ENCODE data around the gene ST7L. TPM values are rescaled to one million over a fixed set of nuclear protein-coding genes. Genes with fewer than 3 reads are reported as not detected.

The ST7L gene
- total RNA-seq, 2 experiments from 2014 or later, result 11.2 to 15.4 TPM

GRCh38 chr1:112605633-112606327 lies 13.2 kb downstream of the ST7L start:
- Mint-ChIP-seq H3K27ac (peak overlapping the region; percentile 18), H3K27me3 (no peaks in the 10 kb centered on the region), H3K36me3 (peaks cover 34% of the 10 kb centered on the region), H3K9me3 (no peaks in the 10 kb centered on the region), H3K4me3 (no peak overlapping the region), H3K4me1 (ENCODE audit: low read depth) (peaks cover 9% of the 10 kb centered on the region)
- DNase-seq, result peak; percentile 17
- POLR2A ChIA-PET, result interaction anchor here (0.9 kb wide), 1 partner anchor 12 kb away, joined by 3 read pairs; no protein-coding TSS in a partner anchor
- intact Hi-C loops (cut with micrococcal nuclease), result loop anchor here (1.0 kb wide), 1 partner anchor 13 kb away; no protein-coding TSS in a partner anchor
- CTCF ChIA-PET, result no interaction called here

- ChIA-PET POLR2A (no interaction called here), CTCF (interaction anchor here (2.1 kb wide), 1 partner anchor 102 kb away, joined by 5 read pairs; no protein-coding TSS in a partner anchor)
- no peaks in the 10 kb centered on the region for H3K9me3 Mint-ChIP-seq
- no peaks in the 10 kb centered on the region for H3K27me3 Mint-ChIP-seq
- H3K4me1 Mint-ChIP-seq (ENCODE audit: low read depth), result peaks cover 8% of the 10 kb centered on the region
- DNase-seq, result no peak
- no peak overlapping the region for H3K27ac Mint-ChIP-seq
- peaks cover 28% of the 10 kb centered on the region for H3K36me3 Mint-ChIP-seq
- intact Hi-C loops (cut with micrococcal nuclease), result no loop called here
- H3K4me3 Mint-ChIP-seq, result no peak overlapping the region
These were observed 15.4 kb downstream of the ST7L start for GRCh38 chr1:112603541-112603940.

- Mint-ChIP-seq H3K4me1 (ENCODE audit: low read depth) (peaks cover 8% of the 10 kb centered on the region), H3K9me3 (no peaks in the 10 kb centered on the region), H3K27ac (no peak overlapping the region), H3K27me3 (no peaks in the 10 kb centered on the region), H3K36me3 (peaks cover 24% of the 10 kb centered on the region), H3K4me3 (no peak overlapping the region)
- POLR2A ChIA-PET, result no interaction called here
- CTCF ChIA-PET, result no interaction called here
- DNase-seq, result no peak
- intact Hi-C loops (cut with micrococcal nuclease), result no loop called here
These were observed 15.9 kb downstream of the ST7L start for GRCh38 chr1:112603012-112603411.

GRCh38 chr1:112599477-112599876 lies 19.5 kb downstream of the ST7L start:
- H3K4me3 Mint-ChIP-seq, result no peak overlapping the region
- peaks cover 18% of the 10 kb centered on the region for H3K36me3 Mint-ChIP-seq
- no peaks in the 10 kb centered on the region for H3K4me1 Mint-ChIP-seq (ENCODE audit: low read depth)
- H3K27ac Mint-ChIP-seq, result no peak overlapping the region
- intact Hi-C loops (cut with micrococcal nuclease), result no loop called here
- H3K27me3 Mint-ChIP-seq, result no peaks in the 10 kb centered on the region
- POLR2A ChIA-PET, result no interaction called here
- CTCF ChIA-PET, result interaction anchor here (1.8 kb wide), 1 partner anchor 98 kb away, joined by 3 read pairs; no protein-coding TSS in a partner anchor
- H3K9me3 Mint-ChIP-seq, result no peaks in the 10 kb centered on the region
- no peak for DNase-seq

GRCh38 chr1:112594208-112594876 lies 24.6 kb downstream of the ST7L start:
- no peaks in the 10 kb centered on the region for H3K4me1 Mint-ChIP-seq (ENCODE audit: low read depth)
- H3K9me3 Mint-ChIP-seq, result no peaks in the 10 kb centered on the region
- intact Hi-C loops (cut with micrococcal nuclease), result no loop called here
- POLR2A ChIA-PET, result no interaction called here
- no peaks in the 10 kb centered on the region for H3K27me3 Mint-ChIP-seq
- no peak for DNase-seq
- CTCF ChIA-PET, result interaction anchor here (0.8 to 0.9 kb wide), 2 partner anchors 15 to 58 kb away, joined by 3 read pairs; no protein-coding TSS in a partner anchor
- H3K36me3 Mint-ChIP-seq, result peaks cover 28% of the 10 kb centered on the region
- no peak overlapping the region for H3K27ac Mint-ChIP-seq
- no peak overlapping the region for H3K4me3 Mint-ChIP-seq

GRCh38 chr1:112589766-112590165 lies 29.2 kb downstream of the ST7L start:
- H3K9me3 Mint-ChIP-seq, result no peaks in the 10 kb centered on the region
- DNase-seq, result no peak
- intact Hi-C loops (cut with micrococcal nuclease), result no loop called here
- peaks cover 20% of the 10 kb centered on the region for H3K36me3 Mint-ChIP-seq
- POLR2A ChIA-PET, result no interaction called here
- CTCF ChIA-PET, result no interaction called here
- no peaks in the 10 kb centered on the region for H3K4me1 Mint-ChIP-seq (ENCODE audit: low read depth)
- no peak overlapping the region for H3K27ac Mint-ChIP-seq
- H3K4me3 Mint-ChIP-seq, result no peak overlapping the region
- no peaks in the 10 kb centered on the region for H3K27me3 Mint-ChIP-seq

GRCh38 chr1:112583366-112583765 lies 35.6 kb downstream of the ST7L start:
- Mint-ChIP-seq H3K27me3 (no peaks in the 10 kb centered on the region), H3K4me3 (no peak overlapping the region), H3K36me3 (no peaks in the 10 kb centered on the region), H3K4me1 (ENCODE audit: low read depth) (no peaks in the 10 kb centered on the region), H3K27ac (no peak overlapping the region), H3K9me3 (no peaks in the 10 kb centered on the region)
- ChIA-PET POLR2A (no interaction called here), CTCF (no interaction called here)
- intact Hi-C loops (cut with micrococcal nuclease), result no loop called here
- DNase-seq, result no peak

- intact Hi-C loops (cut with micrococcal nuclease), result no loop called here
- no peak overlapping the region for H3K4me3 Mint-ChIP-seq
- POLR2A ChIA-PET, result no interaction called here
- H3K27me3 Mint-ChIP-seq, result no peaks in the 10 kb centered on the region
- CTCF ChIA-PET, result no interaction called here
- no peak overlapping the region for H3K27ac Mint-ChIP-seq
- peaks cover 6% of the 10 kb centered on the region for H3K36me3 Mint-ChIP-seq
- H3K9me3 Mint-ChIP-seq, result no peaks in the 10 kb centered on the region
- no peaks in the 10 kb centered on the region for H3K4me1 Mint-ChIP-seq (ENCODE audit: low read depth)
- DNase-seq, result no peak
These were observed 37.3 kb downstream of the ST7L start for GRCh38 chr1:112581586-112582192.

- H3K27me3 Mint-ChIP-seq, result no peaks in the 10 kb centered on the region
- DNase-seq, result no peak
- no peaks in the 10 kb centered on the region for H3K4me1 Mint-ChIP-seq (ENCODE audit: low read depth)
- no peak overlapping the region for H3K4me3 Mint-ChIP-seq
- no peak overlapping the region for H3K27ac Mint-ChIP-seq
- intact Hi-C loops (cut with micrococcal nuclease), result no loop called here
- H3K36me3 Mint-ChIP-seq, result peaks cover 17% of the 10 kb centered on the region
- POLR2A ChIA-PET, result interaction anchor here (0.8 kb wide), 1 partner anchor 73 kb away, joined by 3 read pairs; no protein-coding TSS in a partner anchor
- no peaks in the 10 kb centered on the region for H3K9me3 Mint-ChIP-seq
- CTCF ChIA-PET, result no interaction called here
These were observed 39.0 kb downstream of the ST7L start for GRCh38 chr1:112579801-112580510.

- POLR2A ChIA-PET, result no interaction called here
- intact Hi-C loops (cut with micrococcal nuclease), result no loop called here
- no peak overlapping the region for H3K4me3 Mint-ChIP-seq
- DNase-seq, result no peak
- no peaks in the 10 kb centered on the region for H3K4me1 Mint-ChIP-seq (ENCODE audit: low read depth)
- H3K27me3 Mint-ChIP-seq, result no peaks in the 10 kb centered on the region
- CTCF ChIA-PET, result no interaction called here
- H3K9me3 Mint-ChIP-seq, result no peaks in the 10 kb centered on the region
- no peak overlapping the region for H3K27ac Mint-ChIP-seq
- peaks cover 23% of the 10 kb centered on the region for H3K36me3 Mint-ChIP-seq
These were observed 42.7 kb downstream of the ST7L start for GRCh38 chr1:112576240-112576639.

- DNase-seq, result no peak
- intact Hi-C loops (cut with micrococcal nuclease), result no loop called here
- Mint-ChIP-seq H3K4me3 (no peak overlapping the region), H3K36me3 (peaks cover 23% of the 10 kb centered on the region), H3K27ac (no peak overlapping the region), H3K4me1 (ENCODE audit: low read depth) (no peaks in the 10 kb centered on the region), H3K9me3 (no peaks in the 10 kb centered on the region), H3K27me3 (no peaks in the 10 kb centered on the region)
- ChIA-PET POLR2A (no interaction called here), CTCF (no interaction called here)
These were observed 43.7 kb downstream of the ST7L start for GRCh38 chr1:112575154-112575804.

- no peak for DNase-seq
- Mint-ChIP-seq H3K27ac (no peak overlapping the region), H3K9me3 (no peaks in the 10 kb centered on the region), H3K4me3 (no peak overlapping the region), H3K27me3 (no peaks in the 10 kb centered on the region), H3K4me1 (ENCODE audit: low read depth) (no peaks in the 10 kb centered on the region), H3K36me3 (peaks cover 3% of the 10 kb centered on the region)
- ChIA-PET CTCF (no interaction called here), POLR2A (no interaction called here)
- intact Hi-C loops (cut with micrococcal nuclease), result no loop called here
These were observed 53.1 kb downstream of the ST7L start for GRCh38 chr1:112565800-112566199.

Measured in activated CD4-positive, alpha-beta memory T cell treated with anti-CD3 and anti-CD28 coated beads for 36 hours (primary cell).